Stomach (tissue), 4 donors: ENCODE results near the gene NCKAP5.

Experiments
- CTCF ChIP-seq, 7 experiments: fragments of 450-650 bp in 4 of 7; fragments of 200-600 bp in 3 of 7; sonication (generic) in 3 of 7; IDR thresholded peaks; one replicate each; pipeline ENCODE4 v1.5.1; 2016 to 2019; ENCODE audit warnings: antibody characterized with exemption in 7 of 7, control low read depth in 2 of 7, mild to moderate bottlenecking in 1 of 7
- EP300 ChIP-seq: sonication (generic); formaldehyde crosslinking; IDR thresholded peaks from one replicate; pipeline ENCODE4 v1.6.1; 2017; ENCODE audit warnings: antibody characterized with exemption
- POLR2A ChIP-seq, 4 donors: fragments of 450-650 bp; IDR thresholded peaks; one replicate each; pipeline ENCODE4 v1.6.1; 2016; ENCODE audit warnings: antibody characterized with exemption in 4 of 4, control low read depth in 2 of 4, mild to moderate bottlenecking in 1 of 4, moderate library complexity in 1 of 4

- TF ChIP-seq CTCF (IDR thresholded peaks at IDR 0.05) (no peak), POLR2A (IDR thresholded peaks at IDR 0.05) (no peak), EP300 (no peak)
Observed at GRCh38 chr2:132804051-132804450, 764.2 kb downstream of the NCKAP5 start.
